HCT116 (cell line): ENCODE results near the gene BRIP1. TPM values are rescaled to one million over a fixed set of nuclear protein-coding genes. Genes with fewer than 3 reads are reported as not detected.

Source experiments
- ATAC-seq: fragments of 200-7000 bp; cut with Tn5 transposase; 2 replicates; pipeline ENCODE4 v1.9.1; 2020; ENCODE audit warnings: mild to moderate bottlenecking, moderate library complexity
- BruUV-seq: library from RNA; stranded (reverse); fragments of 400-500 nt; replicated peaks from 2 replicates; lab custom pipeline; 2021; lab: Mats Ljungman, UMichigan
- CTCF ChIA-PET: fragments of 300-600 bp; sonication (Branson Sonifier 250); formaldehyde crosslinking; loops from one replicate; lab custom pipeline; 2021; ENCODE audit warnings: antibody characterized with exemption; lab: Charles Lee
- POLR2A ChIA-PET: fragments of 300-600, 350-600 bp; sonication (Branson Sonifier 250); formaldehyde crosslinking; loops from one replicate; lab custom pipeline; 2021; ENCODE audit warnings: antibody characterized with exemption; lab: Charles Lee
- RAD21 ChIA-PET, 2 experiments: fragments of 300-600 bp; sonication (Branson Sonifier 250); formaldehyde crosslinking; loops; one replicate each; lab custom pipeline; 2023; ENCODE audit warnings: low total read pairs in 2 of 2; ENCODE audit not compliant: uncharacterized antibody in 2 of 2, unreplicated experiment in 2 of 2, low non-redundant PET in 1 of 2; lab: Charles Lee
- DNase-seq: peaks from one replicate; pipeline ENCODE4 v3.0.0-alpha.2; 2010; ENCODE audit warnings: low read depth, low spot score
- H2AFZ ChIP-seq: fragments of 200-600 bp; shearing (Covaris generic), sonication (generic); 2 replicates; pipeline ENCODE4 v1.6.1; 2017; ENCODE audit warnings: low read depth, mixed run types, mixed read lengths, antibody characterized with exemption, low read length; ENCODE audit not compliant: poor library complexity, severe bottlenecking
- H3K27ac ChIP-seq: 2 replicates; pipeline ENCODE4 v1.5.1; 2012; ENCODE audit warnings: low read depth, low read length
- H3K27me3 ChIP-seq: fragments of 200-600 bp; sonication (generic); 2 replicates; pipeline ENCODE4 v1.6.1; 2016; ENCODE audit warnings: mixed run types, low read length, mixed read lengths; ENCODE audit not compliant: insufficient read depth
- H3K36me3 ChIP-seq, 2 experiments: fragments of 200-500 bp in 1 of 2; fragments of 200-600 bp in 1 of 2; sonication (Bioruptor generic) in 1 of 2; sonication (generic) in 1 of 2; 2 replicates each; pipeline versions ENCODE4 v1.5.1 to v1.6.1; 2014 to 2016; ENCODE audit warnings: low read length in 2 of 2, inconsistent platforms in 1 of 2, mixed read lengths in 1 of 2, mixed run types in 1 of 2; ENCODE audit not compliant: insufficient read depth in 2 of 2, control insufficient read depth in 1 of 2
- H3K4me1 ChIP-seq, 2 experiments: fragments of 200-600 bp in 1 of 2; sonication (generic) in 1 of 2; 2 replicates each; pipeline versions ENCODE4 v1.5.1 to v1.6.1; 2012 to 2017; ENCODE audit warnings: low read length in 2 of 2, inconsistent platforms in 1 of 2, mild to moderate bottlenecking in 1 of 2, mixed read lengths in 1 of 2, mixed run types in 1 of 2, moderate library complexity in 1 of 2; ENCODE audit not compliant: insufficient read depth in 2 of 2, control insufficient read depth in 1 of 2
- H3K4me2 ChIP-seq: fragments of 200-600 bp; sonication (generic); 2 replicates; pipeline ENCODE4 v1.6.1; 2017; ENCODE audit warnings: mixed run types, low read length, mixed read lengths
- H3K4me3 ChIP-seq, 2 experiments: fragments of 200-600 bp in 1 of 2; sonication (generic) in 1 of 2; replicated peaks in 1 of 2; 2 replicates each; pipeline ENCODE4 v1.5.1; 2011 to 2016; ENCODE audit warnings: low read length in 2 of 2, control low read depth in 1 of 2, low read depth in 1 of 2, mild to moderate bottlenecking in 1 of 2, mixed read lengths in 1 of 2, mixed run types in 1 of 2
- H3K79me2 ChIP-seq: fragments of 200-600 bp; sonication (generic); 2 replicates; pipeline ENCODE4 v1.6.1; 2017; ENCODE audit warnings: mild to moderate bottlenecking, mixed run types, low read length, moderate library complexity, mixed read lengths; ENCODE audit not compliant: insufficient read depth
- H3K9ac ChIP-seq: fragments of 200-600 bp; sonication (generic); 2 replicates; pipeline ENCODE4 v1.6.1; 2016; ENCODE audit warnings: low read length, mixed read lengths
- H3K9me2 ChIP-seq: fragments of 200-600 bp; sonication (generic), shearing (Covaris generic); 2 replicates; pipeline ENCODE4 v1.6.1; 2017; ENCODE audit warnings: mixed run types, mild to moderate bottlenecking, moderate library complexity; ENCODE audit not compliant: insufficient read depth
- H3K9me3 ChIP-seq, 2 experiments: fragments of 200-500 bp in 1 of 2; fragments of 200-600 bp in 1 of 2; sonication (Bioruptor generic) in 1 of 2; sonication (generic) in 1 of 2; 2 replicates each; pipeline ENCODE4 v1.6.1; 2014 to 2017; ENCODE audit warnings: low read length in 2 of 2, mixed read lengths in 2 of 2, inconsistent platforms in 1 of 2, low read depth in 1 of 2, mild to moderate bottlenecking in 1 of 2, mixed run types in 1 of 2, moderate library complexity in 1 of 2; ENCODE audit not compliant: control insufficient read depth in 1 of 2, insufficient read depth in 1 of 2
- H4K20me1 ChIP-seq: fragments of 200-600 bp; sonication (generic), shearing (Covaris generic); 2 replicates; pipeline ENCODE4 v1.6.1; 2017; ENCODE audit warnings: mixed run types, mild to moderate bottlenecking, moderate library complexity; ENCODE audit not compliant: insufficient read depth
- ATF3 ChIP-seq: IDR thresholded peaks from 2 replicates; pipeline ENCODE4 v1.6.1; 2012
- CEBPB ChIP-seq: IDR thresholded peaks from 2 replicates; pipeline ENCODE4 v1.6.1; 2012; ENCODE audit warnings: low read depth
- CTCF ChIP-seq, 3 experiments: fragments of 200-600 bp in 1 of 3; sonication (generic) in 1 of 3; IDR thresholded peaks in 2 of 3; conservative IDR thresholded peaks in 1 of 3; 2 replicates each; pipeline ENCODE4 v1.5.1; 2012 to 2017; ENCODE audit warnings: low read depth in 2 of 3, low read length in 2 of 3, antibody characterized with exemption in 1 of 3, borderline replicate concordance in 1 of 3, control low read depth in 1 of 3, mild to moderate bottlenecking in 1 of 3, mixed read lengths in 1 of 3, mixed run types in 1 of 3, moderate library complexity in 1 of 3; ENCODE audit not compliant: insufficient read depth in 1 of 3
- EGR1 ChIP-seq: IDR thresholded peaks from 2 replicates; pipeline ENCODE4 v1.6.1; 2012; ENCODE audit warnings: low read depth
- ELF1 ChIP-seq: IDR thresholded peaks from 2 replicates; pipeline ENCODE4 v1.6.1; 2012; ENCODE audit warnings: low read depth, borderline replicate concordance
- JUND ChIP-seq: IDR thresholded peaks from 2 replicates; pipeline ENCODE4 v1.6.1; 2012
- POLR2A ChIP-seq: IDR thresholded peaks from 2 replicates; pipeline ENCODE4 v1.7.0; 2011; ENCODE audit warnings: borderline replicate concordance; ENCODE audit not compliant: insufficient read depth, insufficient read length; ENCODE audit errors: extremely low read depth
- POLR2AphosphoS5 ChIP-seq: IDR thresholded peaks from 2 replicates; pipeline ENCODE4 v1.6.1; 2011; ENCODE audit warnings: mild to moderate bottlenecking, low read depth, low read length, moderate library complexity
- RAD21 ChIP-seq: IDR thresholded peaks from 2 replicates; pipeline ENCODE4 v1.6.1; 2012; ENCODE audit warnings: low read depth, mild to moderate bottlenecking
- REST ChIP-seq: IDR thresholded peaks from 2 replicates; pipeline ENCODE4 v1.6.1; 2012; ENCODE audit warnings: low read depth
- SIN3A ChIP-seq: IDR thresholded peaks from 2 replicates; pipeline ENCODE4 v1.6.1; 2012; ENCODE audit warnings: low read depth
- SP1 ChIP-seq: IDR thresholded peaks from 2 replicates; pipeline ENCODE4 v1.6.1; 2012; ENCODE audit warnings: low read depth
- SRF ChIP-seq: IDR thresholded peaks from 2 replicates; pipeline ENCODE4 v1.6.1; 2012; ENCODE audit warnings: low read depth
- TCF7L2 ChIP-seq: IDR thresholded peaks from 2 replicates; pipeline ENCODE4 v1.7.0; 2011; ENCODE audit warnings: borderline replicate concordance, inconsistent platforms; ENCODE audit not compliant: insufficient read depth, insufficient read length; ENCODE audit errors: extremely low read depth
- YY1 ChIP-seq: IDR thresholded peaks from 2 replicates; pipeline ENCODE4 v1.6.1; 2011; ENCODE audit warnings: low read length, low read depth, moderate library complexity, mild to moderate bottlenecking; ENCODE audit not compliant: insufficient replicate concordance; ENCODE audit errors: extremely low read depth
- ZFX ChIP-seq: fragments of 450-650 bp; IDR thresholded peaks from 2 replicates; pipeline ENCODE4 v1.6.1; 2017
- ZNF274 ChIP-seq: fragments of 200-500 bp; sonication (Bioruptor generic); IDR thresholded peaks from 2 replicates; pipeline ENCODE4 v1.6.1; 2014; ENCODE audit warnings: mild to moderate bottlenecking, low read depth, low read length, inconsistent platforms
- intact Hi-C: fragments of 100-400 bp; cut with micrococcal nuclease; formaldehyde crosslinking; loops from 2 replicates; pipeline ENCODE4 v1.10.0; 2022
- total RNA-seq: library from RNA; stranded (reverse); gene quantifications from one replicate; pipeline ENCODE4 v1.2.1, GENCODE V29; 2021; ENCODE audit not compliant: unreplicated experiment

BRIP1 gene
- total RNA-seq, 1 experiment from 2014 or later: 22.2 TPM

- TF ChIP-seq YY1 (no peak), POLR2AphosphoS5 (no peak), REST (no peak), TCF7L2 (no peak), ZNF274 (no peak), EGR1 (no peak), SIN3A (no peak), RAD21 (no peak)
Measured at GRCh38 chr17:61803796-61804195, 59.5 kb downstream of the BRIP1 start (continued).

- no peaks in the 10 kb centered on the region for H4K20me1 ChIP-seq
- no peak overlapping the region for H3K9ac ChIP-seq
- no peak overlapping the region for H3K27ac ChIP-seq
- POLR2A ChIA-PET: no interaction called here
- no peaks in the 10 kb centered on the region for H3K27me3 ChIP-seq
- no peak overlapping the region for H3K4me3 ChIP-seq
- H3K4me1 ChIP-seq: peaks cover 11 to 24% of the 10 kb centered on the region in 2 experiments
- no peak for TF ChIP-seq ATF3
- no peak for TF ChIP-seq SRF
- TF ChIP-seq SP1: no peak
- no peak for TF ChIP-seq POLR2AphosphoS5
- no peak for TF ChIP-seq ZFX
- TF ChIP-seq TCF7L2: no peak
- no peak for TF ChIP-seq EGR1
- no peak for TF ChIP-seq ZNF274
- no peak for TF ChIP-seq ELF1
- TF ChIP-seq CTCF (IDR thresholded peaks at IDR 0.05 in 2 of 3, conservative IDR thresholded peaks at IDR 0.05 in 1 of 3; ENCODE audit: borderline replicate concordance in 1 of 3, insufficient read depth in 1 of 3, low read depth in 2 of 3, low read length in 2 of 3): no peak
- no peak for TF ChIP-seq POLR2A
- TF ChIP-seq CEBPB: no peak
- no peak for TF ChIP-seq JUND
- TF ChIP-seq, all 23 proteins: peak for 0
- no peak for DNase-seq
- Histone ChIP-seq H3K4me2 (no peak overlapping the region), H2AFZ (no peak overlapping the region), H3K9me2 (no peaks in the 10 kb centered on the region), H3K9me3 (no peaks in the 10 kb centered on the region), H3K79me2 (no peaks in the 10 kb centered on the region), H3K36me3 (peaks cover 0 to 12% of the 10 kb centered on the region in 2 experiments; a peak in 2 of 4 replicates)
- ChIA-PET RAD21 (no interaction called here), CTCF (no interaction called here)
- BruUV-seq: no TSS peak
- ATAC-seq: no peak
- intact Hi-C loops: no loop called here
Measured at GRCh38 chr17:61803216-61803615, 60.1 kb downstream of the BRIP1 start.
